GM12891 (cell line): Measurements from ENCODE around the gene ERICH6.

Experiments
- PAX5 ChIP-seq: IDR thresholded peaks from 2 replicates; pipeline ENCODE4 v1.6.1; 2011; ENCODE audit warnings: low read length, moderate library complexity, mild to moderate bottlenecking; ENCODE audit not compliant: insufficient read depth, severe bottlenecking
- POLR2A ChIP-seq: IDR thresholded peaks from 2 replicates; pipeline ENCODE4 v1.6.1; 2011; ENCODE audit warnings: low read depth, low read length, control low read depth
- POLR2AphosphoS5 ChIP-seq: IDR thresholded peaks from 2 replicates; pipeline ENCODE4 v1.6.1; 2011; ENCODE audit warnings: low read depth, low read length, control low read depth
- POU2F2 ChIP-seq: IDR thresholded peaks from 2 replicates; pipeline ENCODE4 v1.6.1; 2011; ENCODE audit warnings: low read depth, mild to moderate bottlenecking, control low read depth, low read length, moderate library complexity
- SPI1 ChIP-seq: IDR thresholded peaks from 2 replicates; pipeline ENCODE4 v1.6.1; 2011; ENCODE audit warnings: low read depth, low read length, control low read depth
- TAF1 ChIP-seq: IDR thresholded peaks from 2 replicates; pipeline ENCODE4 v1.6.1; 2011; ENCODE audit warnings: low read depth, low read length, control low read depth

- TF ChIP-seq POLR2A: no peak
- no peak for TF ChIP-seq POLR2AphosphoS5
- TF ChIP-seq POU2F2: no peak
- no peak for TF ChIP-seq TAF1
- TF ChIP-seq PAX5: no peak
- no peak for TF ChIP-seq SPI1
These were observed 16.7 kb upstream of the ERICH6 start for GRCh38 chr3:150720444-150720843.
